Measurements from ENCODE around the gene BBS4. TPM values are rescaled to one million over a fixed set of nuclear protein-coding genes. Genes with fewer than 3 reads are reported as not detected.
"Not testable (repeated sequence)": the region's sequence is repeated elsewhere in the genome, so short reads cannot be mapped to it uniquely, and the experiment has no call there.

Gene BBS4, protein sequence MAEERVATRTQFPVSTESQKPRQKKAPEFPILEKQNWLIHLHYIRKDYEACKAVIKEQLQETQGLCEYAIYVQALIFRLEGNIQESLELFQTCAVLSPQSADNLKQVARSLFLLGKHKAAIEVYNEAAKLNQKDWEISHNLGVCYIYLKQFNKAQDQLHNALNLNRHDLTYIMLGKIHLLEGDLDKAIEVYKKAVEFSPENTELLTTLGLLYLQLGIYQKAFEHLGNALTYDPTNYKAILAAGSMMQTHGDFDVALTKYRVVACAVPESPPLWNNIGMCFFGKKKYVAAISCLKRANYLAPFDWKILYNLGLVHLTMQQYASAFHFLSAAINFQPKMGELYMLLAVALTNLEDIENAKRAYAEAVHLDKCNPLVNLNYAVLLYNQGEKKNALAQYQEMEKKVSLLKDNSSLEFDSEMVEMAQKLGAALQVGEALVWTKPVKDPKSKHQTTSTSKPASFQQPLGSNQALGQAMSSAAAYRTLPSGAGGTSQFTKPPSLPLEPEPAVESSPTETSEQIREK
- 10 to 100 TPM; 17.1 to 19.3 TPM for total RNA-seq

DNA sequence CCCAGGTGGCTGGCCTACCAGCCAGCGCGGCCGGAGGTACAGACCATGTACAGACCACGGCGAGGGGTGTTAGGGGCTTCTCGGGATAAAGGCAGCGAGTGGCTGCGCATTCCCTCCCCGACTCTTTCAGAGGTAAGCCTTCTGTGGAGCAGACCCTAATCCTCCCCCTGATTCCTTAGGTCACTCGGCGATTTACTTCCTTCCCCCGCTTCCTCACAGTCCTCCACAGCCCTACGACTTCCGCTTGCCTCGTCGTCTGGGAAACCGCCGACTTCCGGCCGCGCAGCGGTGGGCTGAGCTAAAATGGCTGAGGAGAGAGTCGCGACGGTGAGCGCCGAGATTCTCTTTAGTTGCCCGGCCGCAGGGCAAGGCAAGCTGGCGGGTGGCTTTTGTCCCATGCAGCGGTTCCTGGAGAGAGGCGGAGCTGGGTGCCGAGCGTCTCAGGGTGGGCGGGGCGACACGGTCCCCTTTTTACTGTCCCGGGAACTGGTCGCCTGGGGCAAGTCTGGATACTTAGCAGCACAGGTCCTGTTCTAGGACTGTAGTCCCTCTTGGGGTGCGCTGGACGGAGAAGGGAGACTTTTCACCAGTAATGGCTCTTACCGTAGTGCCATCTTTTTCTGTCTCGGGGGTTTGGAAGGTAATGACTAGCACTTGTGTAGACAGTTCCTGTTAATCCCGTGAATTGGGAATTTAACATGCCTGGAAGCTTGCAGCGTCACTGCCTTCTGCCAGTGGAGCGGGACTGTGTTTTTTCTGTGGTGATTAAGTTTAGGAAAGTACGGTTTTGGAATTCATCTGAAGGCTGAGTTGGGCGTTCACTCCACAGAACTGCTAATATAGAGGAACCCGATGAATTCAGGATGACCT lies at the start of gene BBS4, which contains the start of gene HIGD2B:
Gene BBS4 (plus strand): TSS at position 283 of the 870 bp plus-strand sequence. CDS start 21 bp downstream, at position 304.
Gene HIGD2B (minus strand): TSS at position 258 of the 870 bp plus-strand sequence. CDS start 9,808 bp downstream, outside the sequence.
- DNase-seq (peak; percentile 92), ATAC-seq (ENCODE audit: low read depth) (peak; percentile 96)
- H3K27ac Mint-ChIP-seq = peak within 1 kb of the TSS; percentile 87
- peaks cover 11% of the 10 kb centered on the region for H3K4me1 Mint-ChIP-seq
- peak within 1 kb of the TSS; percentile 92 for H3K4me3 Mint-ChIP-seq
- no peaks in the 10 kb centered on the region for H3K9me3 Mint-ChIP-seq
- POLR2A ChIA-PET = interaction anchor here (0.6 to 1.5 kb wide), 6 partner anchors 8 to 310 kb away, joined by 3 to 5 read pairs (median 4); partner anchors contain the start of genes ADPGK and HEXA
- H3K36me3 Mint-ChIP-seq = peaks cover 2% of the 10 kb centered on the region
- H3K27me3 Mint-ChIP-seq = peaks cover under 1% of the 10 kb centered on the region

DNA sequence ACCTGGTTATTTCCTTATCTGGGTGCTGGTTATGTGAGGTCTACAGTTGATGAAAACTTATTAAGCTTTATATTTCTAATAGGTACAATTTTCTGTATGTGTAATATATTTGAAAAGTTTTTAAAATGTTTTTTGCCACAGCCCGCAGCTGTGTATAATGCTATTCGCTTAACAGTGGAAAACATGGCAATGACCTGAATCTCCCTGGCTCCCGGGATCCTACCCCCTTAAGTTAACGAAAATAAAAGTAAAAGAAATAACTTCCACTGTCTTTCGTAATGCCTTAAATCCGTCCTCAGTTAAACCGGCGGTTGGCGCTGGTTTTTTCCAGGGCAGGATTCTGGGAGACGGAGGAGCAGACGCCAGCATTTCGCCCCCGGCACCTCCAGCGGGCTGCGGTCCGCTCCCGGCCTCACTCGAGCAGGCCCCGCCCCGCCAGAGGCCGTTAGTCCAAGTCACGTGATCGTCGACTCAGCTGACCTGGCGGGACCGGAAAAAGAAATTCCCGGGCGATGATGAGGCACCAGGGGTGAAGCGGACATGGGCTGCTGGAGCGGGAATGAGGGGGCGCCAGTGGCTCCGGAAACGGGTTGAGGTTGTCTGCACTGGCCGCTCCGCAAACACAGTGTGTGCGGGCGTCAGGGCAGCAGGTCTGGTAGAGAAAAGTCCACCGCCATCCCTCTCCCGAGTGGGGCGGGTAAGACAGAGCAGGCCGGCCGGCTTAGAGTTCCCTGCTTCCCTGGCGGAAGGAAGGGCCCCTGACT lies 49.3 kb upstream of the BBS4 start:
- H3K4me1 Mint-ChIP-seq, H3K9me3 Mint-ChIP-seq, H3K36me3 Mint-ChIP-seq, H3K27ac Mint-ChIP-seq, POLR2A ChIA-PET, H3K27me3 Mint-ChIP-seq: not testable (repeated sequence)
- peak overlapping the region; percentile 51 for H3K4me3 Mint-ChIP-seq
- DNase-seq = peak; percentile 82
- peak; percentile 67 for ATAC-seq (ENCODE audit: low read depth)

DNA sequence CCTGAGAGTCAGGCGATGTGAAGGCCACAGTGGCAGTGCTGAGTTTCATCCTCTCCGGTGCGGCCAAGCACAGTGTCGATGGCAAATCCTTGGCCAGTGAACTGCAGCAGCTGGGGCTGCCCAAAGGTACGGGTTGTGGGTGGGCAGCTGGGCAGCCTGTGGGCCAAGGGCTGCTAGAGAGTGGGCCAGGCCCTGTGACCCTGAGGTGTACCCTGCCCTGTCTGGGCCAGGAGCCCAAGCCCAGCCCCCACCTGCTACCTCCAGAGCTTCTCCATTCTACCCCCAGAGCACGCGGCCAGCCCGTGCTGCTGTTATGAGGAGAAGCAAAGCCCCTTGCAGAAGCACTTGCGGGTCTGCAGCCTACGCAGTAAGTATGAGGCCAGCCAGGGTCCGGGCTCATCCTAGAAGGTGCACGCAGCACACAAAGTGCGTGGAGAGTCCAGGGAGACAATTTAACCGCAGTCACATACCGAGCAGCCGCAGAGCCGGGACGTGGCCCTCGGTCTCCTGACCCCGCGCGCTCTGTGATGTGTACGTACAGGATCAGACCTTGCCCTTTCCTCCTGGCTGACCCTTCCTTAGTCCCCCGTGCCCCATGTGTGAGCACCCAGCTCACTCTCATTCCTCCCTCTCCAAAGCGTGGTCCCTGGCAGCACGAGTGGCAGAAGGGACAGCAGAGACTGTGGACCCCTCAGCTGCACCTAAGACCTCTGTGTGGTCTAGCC lies 46.1 kb upstream of the BBS4 start:
- H3K27me3 Mint-ChIP-seq; H3K36me3 Mint-ChIP-seq; POLR2A ChIA-PET; H3K4me3 Mint-ChIP-seq; H3K9me3 Mint-ChIP-seq; ATAC-seq (ENCODE audit: low read depth); H3K27ac Mint-ChIP-seq; H3K4me1 Mint-ChIP-seq; DNase-seq: not testable (repeated sequence)

DNA sequence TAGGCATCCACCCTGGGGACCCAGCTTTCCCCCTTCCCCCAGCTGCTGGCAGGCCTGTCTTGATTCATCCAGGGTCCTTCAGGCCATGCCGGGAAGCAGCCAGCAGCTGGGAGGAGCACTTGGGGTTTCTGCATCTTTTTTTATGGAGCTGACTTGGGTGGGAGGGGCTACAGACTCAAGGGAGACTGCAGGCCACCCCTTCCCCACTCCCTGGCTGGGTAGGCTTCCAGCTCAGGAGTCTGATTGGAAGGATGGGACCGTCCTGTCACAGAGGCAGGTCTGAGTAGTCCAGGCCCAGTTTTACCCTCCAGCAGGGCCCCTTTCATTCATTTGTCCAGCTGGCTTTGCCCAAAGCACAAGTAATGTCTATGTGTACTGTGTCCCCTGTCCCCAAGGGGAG lies 43.7 kb upstream of the BBS4 start:
- H3K4me3 Mint-ChIP-seq; POLR2A ChIA-PET; ATAC-seq (ENCODE audit: low read depth); DNase-seq; H3K27ac Mint-ChIP-seq; H3K9me3 Mint-ChIP-seq; H3K36me3 Mint-ChIP-seq; H3K27me3 Mint-ChIP-seq; H3K4me1 Mint-ChIP-seq: not testable (repeated sequence)

DNA sequence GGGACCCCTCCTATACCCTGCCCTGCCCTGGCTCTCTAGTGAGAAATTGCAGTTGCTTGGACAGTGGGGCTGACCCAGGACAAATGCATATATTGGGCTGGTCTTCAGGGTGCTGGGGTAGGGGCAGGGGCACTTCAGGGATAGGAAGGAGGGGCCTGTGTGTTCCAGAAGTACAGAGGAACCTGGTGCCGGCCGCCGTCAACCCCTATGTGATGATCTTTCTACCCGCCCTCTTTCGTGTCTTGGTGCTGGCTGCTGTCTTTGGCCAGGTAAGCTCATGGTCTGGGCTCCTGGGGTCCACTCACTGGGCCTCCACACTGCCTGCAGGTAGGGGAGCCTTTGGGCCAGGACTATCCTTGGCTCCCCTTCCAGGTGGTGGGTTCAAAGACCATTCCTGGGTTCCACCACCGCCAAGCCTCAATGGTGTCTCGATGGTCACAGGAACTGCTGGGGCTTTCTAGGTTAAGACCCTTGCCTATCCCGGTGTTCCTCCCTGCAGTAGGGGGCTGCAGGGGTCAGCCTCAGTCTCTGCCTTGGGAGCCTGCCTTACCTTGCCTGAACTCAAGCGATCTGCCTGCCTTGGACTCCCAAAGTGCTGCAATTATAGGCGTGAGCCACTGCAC lies 37.3 kb upstream of the BBS4 start:
- DNase-seq; ATAC-seq (ENCODE audit: low read depth); POLR2A ChIA-PET; H3K27me3 Mint-ChIP-seq; H3K9me3 Mint-ChIP-seq; H3K36me3 Mint-ChIP-seq; H3K27ac Mint-ChIP-seq; H3K4me1 Mint-ChIP-seq; H3K4me3 Mint-ChIP-seq: not testable (repeated sequence)

DNA sequence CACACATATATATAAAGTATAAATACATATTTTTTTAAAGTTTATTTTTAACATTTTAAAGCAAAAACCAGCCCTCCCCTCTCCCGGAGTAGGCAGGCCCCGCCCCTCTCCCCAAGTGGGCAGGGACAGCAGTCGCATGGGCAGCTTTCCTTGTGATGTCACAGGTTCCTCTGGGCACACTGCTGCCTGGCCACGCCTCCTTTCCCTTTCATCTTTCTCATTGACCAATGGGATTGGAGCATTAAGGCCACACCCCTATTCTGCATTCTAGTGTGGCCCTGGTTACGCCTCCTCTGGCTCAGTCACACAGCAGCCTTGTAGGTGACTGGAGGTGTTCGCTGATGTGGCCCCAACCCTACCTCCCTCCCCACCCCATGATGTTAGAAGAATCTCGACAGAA lies 31.6 kb upstream of the BBS4 start, which contains the start of gene GOLGA6B:
Gene GOLGA6B (plus strand): TSS at position 301 of the 400 bp plus-strand sequence. CDS start 41 bp downstream, at position 342.
- H3K27me3 Mint-ChIP-seq; H3K27ac Mint-ChIP-seq; DNase-seq; H3K4me1 Mint-ChIP-seq; H3K4me3 Mint-ChIP-seq; H3K36me3 Mint-ChIP-seq; ATAC-seq (ENCODE audit: low read depth); H3K9me3 Mint-ChIP-seq; POLR2A ChIA-PET: not testable (repeated sequence)

DNA sequence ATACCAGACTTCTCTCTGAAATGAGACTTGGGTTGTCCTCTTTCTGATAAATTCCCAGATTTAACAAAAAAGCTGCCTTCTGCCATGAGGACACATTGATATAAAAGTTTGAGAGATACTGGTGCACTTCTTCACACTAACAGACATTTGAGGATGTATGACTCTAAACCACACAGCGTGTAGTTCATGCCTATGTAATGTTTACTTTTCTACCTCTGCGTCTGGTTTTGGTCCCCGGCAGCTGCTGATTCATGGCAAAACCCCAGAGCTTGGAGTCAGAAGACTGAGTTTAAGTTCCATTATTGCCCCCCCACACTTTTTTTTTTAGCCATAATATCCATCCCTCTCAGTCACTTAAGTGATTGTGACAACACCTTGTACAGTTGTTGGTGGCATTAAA lies 30.0 kb upstream of the BBS4 start:
- POLR2A ChIA-PET; H3K27me3 Mint-ChIP-seq; H3K9me3 Mint-ChIP-seq; ATAC-seq (ENCODE audit: low read depth); H3K36me3 Mint-ChIP-seq; DNase-seq; H3K4me1 Mint-ChIP-seq; H3K27ac Mint-ChIP-seq; H3K4me3 Mint-ChIP-seq: not testable (repeated sequence)

DNA sequence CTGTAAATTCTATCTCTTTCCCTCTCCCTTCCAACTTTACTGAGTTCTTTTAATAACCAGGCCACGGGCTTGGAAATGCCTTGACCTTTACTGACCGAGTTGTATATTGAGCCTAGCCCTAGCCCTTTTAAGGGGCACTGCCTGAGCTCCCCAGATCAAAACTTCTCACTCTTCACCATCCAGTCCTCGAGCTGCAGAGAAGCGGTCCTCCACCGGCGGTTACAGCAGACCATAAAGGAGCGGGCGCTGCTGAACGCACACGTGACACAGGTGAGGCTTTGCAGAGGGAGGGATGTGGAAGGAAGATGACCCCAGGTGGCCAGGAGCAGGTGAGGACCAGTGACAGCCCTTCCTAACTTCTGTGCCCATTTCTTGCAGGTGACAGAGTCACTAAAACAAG lies 24.9 kb upstream of the BBS4 start:
- H3K27ac Mint-ChIP-seq; ATAC-seq (ENCODE audit: low read depth); H3K36me3 Mint-ChIP-seq; H3K27me3 Mint-ChIP-seq; DNase-seq; H3K9me3 Mint-ChIP-seq; POLR2A ChIA-PET; H3K4me1 Mint-ChIP-seq; H3K4me3 Mint-ChIP-seq: not testable (repeated sequence)

DNA sequence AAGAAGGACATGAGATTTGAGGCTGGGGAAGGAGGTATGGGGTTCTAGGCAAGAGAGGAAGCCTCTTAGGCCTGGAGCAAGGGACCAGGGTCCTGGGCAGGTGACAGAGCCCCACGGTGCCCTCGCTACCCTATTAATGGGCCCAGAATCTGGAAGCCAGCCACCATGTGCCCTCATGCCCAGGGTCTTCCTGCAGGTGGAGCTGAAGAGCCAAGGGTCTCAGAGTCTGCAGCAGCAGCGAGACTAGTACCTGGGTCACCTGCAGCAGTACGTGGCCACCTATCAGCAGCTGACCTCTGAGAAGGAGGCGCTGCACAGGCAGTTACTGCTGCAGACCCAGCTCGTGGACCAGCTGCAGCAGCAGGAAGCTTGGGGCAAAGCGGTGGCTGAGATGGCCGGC lies 22.1 kb upstream of the BBS4 start:
- H3K9me3 Mint-ChIP-seq; H3K27ac Mint-ChIP-seq; POLR2A ChIA-PET; DNase-seq; ATAC-seq (ENCODE audit: low read depth); H3K4me3 Mint-ChIP-seq; H3K4me1 Mint-ChIP-seq; H3K27me3 Mint-ChIP-seq; H3K36me3 Mint-ChIP-seq: not testable (repeated sequence)

DNA sequence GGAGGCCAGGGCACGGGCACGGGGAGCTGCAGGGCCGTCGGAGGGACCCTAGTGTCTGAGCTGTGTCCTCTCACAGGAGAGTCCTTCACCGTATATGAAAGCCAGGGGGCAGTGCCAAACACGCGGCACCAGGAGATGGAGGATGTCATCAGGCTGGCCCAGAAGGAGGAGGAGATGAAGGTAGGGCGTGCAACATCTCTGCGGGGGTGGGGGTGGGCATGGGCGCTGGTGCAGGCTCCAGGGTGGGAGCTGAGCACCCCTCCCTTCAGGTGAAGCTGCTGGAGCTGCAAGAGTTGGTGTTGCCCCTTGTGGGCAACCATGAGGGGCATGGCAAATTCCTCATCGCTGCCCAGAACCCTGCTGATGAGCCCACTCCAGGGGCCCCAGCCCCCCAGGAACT lies 20.3 kb upstream of the BBS4 start:
- not testable (repeated sequence) for H3K9me3 Mint-ChIP-seq

DNA sequence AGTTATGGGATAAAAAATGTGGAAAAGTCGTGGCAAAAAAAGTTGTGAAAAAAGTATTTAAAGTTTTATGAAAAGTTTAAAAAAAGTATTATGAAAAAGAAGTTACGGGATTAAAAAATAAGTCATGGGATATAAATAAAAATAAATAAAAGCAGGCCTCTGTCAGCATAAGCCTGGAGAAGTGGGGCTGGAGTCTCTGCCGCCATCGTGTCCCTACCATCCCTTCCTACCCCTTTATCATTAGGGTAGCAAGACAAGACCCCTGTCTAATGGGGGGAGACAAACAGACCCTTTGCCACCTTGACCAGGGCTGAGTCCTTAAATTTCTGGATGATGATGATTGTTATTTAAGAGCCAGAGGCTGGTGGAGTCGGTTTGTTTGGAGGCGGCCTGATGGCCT lies 16.2 kb upstream of the BBS4 start:
- H3K4me3 Mint-ChIP-seq; H3K27ac Mint-ChIP-seq; DNase-seq; H3K36me3 Mint-ChIP-seq; H3K4me1 Mint-ChIP-seq; H3K9me3 Mint-ChIP-seq; POLR2A ChIA-PET; ATAC-seq (ENCODE audit: low read depth): not testable (repeated sequence)
- H3K27me3 Mint-ChIP-seq = peaks cover 18% of the 10 kb centered on the region

More for the DNA sequence above, 20.3 kb upstream of the BBS4 start:
- H3K27ac Mint-ChIP-seq; ATAC-seq (ENCODE audit: low read depth); DNase-seq; H3K36me3 Mint-ChIP-seq; POLR2A ChIA-PET; H3K27me3 Mint-ChIP-seq; H3K4me3 Mint-ChIP-seq; H3K4me1 Mint-ChIP-seq: not testable (repeated sequence)

DNA sequence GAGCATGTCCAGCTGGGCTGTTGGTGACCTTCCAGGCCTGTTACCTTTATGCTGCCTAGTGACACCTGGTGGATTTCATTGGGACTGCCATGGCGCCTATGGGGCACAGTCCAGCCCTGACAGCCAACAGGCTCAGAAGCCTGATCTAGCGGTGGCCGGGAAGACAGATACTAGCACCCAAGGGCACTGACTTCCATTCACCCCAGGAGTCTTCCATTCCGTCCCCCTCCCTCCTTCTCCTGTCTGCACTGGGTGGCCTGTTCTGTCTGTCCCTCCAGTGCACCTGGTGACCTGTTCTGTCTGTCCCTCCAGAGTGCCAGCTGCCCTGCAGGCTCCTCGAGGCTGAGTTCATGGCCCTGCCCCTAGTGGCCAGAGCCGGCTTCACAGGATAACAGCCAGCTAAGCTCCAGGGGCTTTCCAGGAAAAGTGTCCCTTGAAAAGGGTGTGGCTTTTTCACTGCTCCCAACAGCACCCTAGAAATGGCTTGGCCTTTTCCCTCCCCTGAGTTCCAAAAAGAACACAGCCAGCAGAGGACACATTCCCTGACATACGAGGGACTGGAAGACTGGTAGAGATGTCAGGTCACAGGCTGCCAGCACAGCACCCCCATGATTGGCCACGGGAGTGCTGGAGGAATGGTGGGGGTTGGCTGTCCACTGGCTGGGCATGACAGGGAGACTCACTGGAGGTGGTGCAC lies 15.2 kb upstream of the BBS4 start:
- H3K9me3 Mint-ChIP-seq, POLR2A ChIA-PET, H3K36me3 Mint-ChIP-seq, H3K4me1 Mint-ChIP-seq, H3K27ac Mint-ChIP-seq: not testable (repeated sequence)
- peak; percentile 94 for ATAC-seq (ENCODE audit: low read depth)
- DNase-seq = peak; percentile 77
- H3K4me3 Mint-ChIP-seq = peak overlapping the region; percentile 87
- peaks cover 20% of the 10 kb centered on the region for H3K27me3 Mint-ChIP-seq
